GM23338 (cell line): ENCODE results near the gene TRABD. TPM values are rescaled to one million over a fixed set of nuclear protein-coding genes. Genes with fewer than 3 reads are reported as not detected.

Experiments used
- ATAC-seq: fragments of 200-7000 bp; cut with Tn5 transposase; 3 replicates; pipeline ENCODE4 v1.9.1; 2020
- DNase-seq: peaks from one replicate; pipeline ENCODE4 v3.0.0-alpha.2; 2015; ENCODE audit warnings: low spot score
- H2AFZ ChIP-seq: fragments of 200-600 bp; sonication (generic); 2 replicates; pipeline ENCODE4 v1.8.0; 2016; ENCODE audit warnings: antibody characterized with exemption, mild to moderate bottlenecking, moderate library complexity
- H3F3A ChIP-seq: fragments of 200-600 bp; sonication (generic); replicated peaks from 2 replicates; pipeline ENCODE4 v1.8.0; 2017; ENCODE audit warnings: antibody characterized with exemption, mixed run types, low read depth
- H3K27ac ChIP-seq: fragments of 200-600 bp; sonication (generic); 2 replicates; pipeline ENCODE4 v1.6.1; 2016; ENCODE audit warnings: low read depth
- H3K27me3 ChIP-seq: fragments of 200-600 bp; sonication (generic); 2 replicates; pipeline ENCODE4 v1.8.0; 2016; ENCODE audit warnings: mild to moderate bottlenecking, mixed run types, moderate library complexity; ENCODE audit not compliant: insufficient read depth
- H3K36me3 ChIP-seq: fragments of 200-600 bp; sonication (generic); 2 replicates; pipeline ENCODE4 v1.8.0; 2016; ENCODE audit warnings: mild to moderate bottlenecking; ENCODE audit not compliant: insufficient read depth
- H3K4me1 ChIP-seq: fragments of 200-600 bp; sonication (generic); 2 replicates; pipeline ENCODE4 v1.8.0; 2016; ENCODE audit warnings: mild to moderate bottlenecking, moderate library complexity; ENCODE audit not compliant: insufficient read depth
- H3K4me2 ChIP-seq: fragments of 200-600 bp; sonication (generic); 2 replicates; pipeline ENCODE4 v1.7.1; 2017; ENCODE audit warnings: mixed run types
- H3K4me3 ChIP-seq: fragments of 200-600 bp; sonication (generic); 2 replicates; pipeline ENCODE4 v1.6.1; 2016; ENCODE audit warnings: mixed run types
- H3K79me2 ChIP-seq: fragments of 200-600 bp; sonication (generic); replicated peaks from 2 replicates; pipeline ENCODE4 v1.8.0; 2017; ENCODE audit warnings: mild to moderate bottlenecking; ENCODE audit not compliant: insufficient read depth
- H3K9me2 ChIP-seq: fragments of 200-600 bp; sonication (generic); 2 replicates; pipeline ENCODE4 v1.8.0; 2017; ENCODE audit not compliant: insufficient read depth
- H4K20me1 ChIP-seq: fragments of 200-600 bp; sonication (generic); replicated peaks from 2 replicates; pipeline ENCODE4 v1.8.0; 2017; ENCODE audit warnings: mild to moderate bottlenecking; ENCODE audit not compliant: insufficient read depth
- H3K27ac Mint-ChIP-seq: 2 replicates; pipeline ENCODE4 v1.8.0; 2020; ENCODE audit warnings: inconsistent platforms, mild to moderate bottlenecking, moderate library complexity, mixed read lengths
- H3K27me3 Mint-ChIP-seq: 3 replicates; pipeline ENCODE4 v1.8.0; 2022; ENCODE audit warnings: low read depth, mild to moderate bottlenecking, moderate library complexity, mixed read lengths, inconsistent platforms; ENCODE audit not compliant: insufficient read depth, poor library complexity
- H3K36me3 Mint-ChIP-seq: 3 replicates; pipeline ENCODE4 v1.8.0; 2021; ENCODE audit warnings: low read depth, mild to moderate bottlenecking, inconsistent platforms, moderate library complexity, mixed read lengths
- H3K4me1 Mint-ChIP-seq: 3 replicates; pipeline ENCODE4 v1.8.0; 2020; ENCODE audit warnings: mild to moderate bottlenecking, inconsistent platforms, mixed read lengths
- H3K4me3 Mint-ChIP-seq: 3 replicates; pipeline ENCODE4 v1.8.0; 2021; ENCODE audit warnings: moderate library complexity, mild to moderate bottlenecking, inconsistent platforms, mixed read lengths
- H3K9me3 Mint-ChIP-seq: 3 replicates; pipeline ENCODE4 v1.8.0; 2020; ENCODE audit warnings: moderate library complexity, mild to moderate bottlenecking, inconsistent platforms, mixed read lengths
- CREB1 ChIP-seq: fragments of 250-450 bp; sonication (Bioruptor Pico); IDR thresholded peaks from 2 replicates; pipeline ENCODE4 v1.5.0; 2020; ENCODE audit warnings: low read depth, mild to moderate bottlenecking, moderate library complexity
- EZH2 ChIP-seq: fragments of 200-600 bp; sonication (generic); IDR thresholded peaks from one replicate; pipeline ENCODE4 v1.8.0; 2017; ENCODE audit warnings: antibody characterized with exemption, mild to moderate bottlenecking, low read depth; ENCODE audit not compliant: unreplicated experiment
- JUNB ChIP-seq: IDR thresholded peaks from one replicate; pipeline ENCODE4 v1.6.1; 2016; ENCODE audit warnings: antibody characterized with exemption; ENCODE audit not compliant: unreplicated experiment
- POLR2AphosphoS5 ChIP-seq: IDR thresholded peaks from 2 replicates; pipeline ENCODE4 v1.6.1; 2016; ENCODE audit warnings: antibody characterized with exemption, low read depth
- REST ChIP-seq: IDR thresholded peaks from one replicate; pipeline ENCODE4 v1.6.1; 2018; ENCODE audit warnings: antibody characterized with exemption; ENCODE audit not compliant: unreplicated experiment
- STAT1 ChIP-seq: IDR thresholded peaks from one replicate; pipeline ENCODE4 v1.6.1; 2016; ENCODE audit warnings: antibody characterized with exemption; ENCODE audit not compliant: unreplicated experiment
- ZNF114 ChIP-seq: fragments of 250-450 bp; sonication (Bioruptor Pico); IDR thresholded peaks from 2 replicates; pipeline ENCODE4 v1.5.0; 2020; ENCODE audit warnings: mild to moderate bottlenecking, moderate library complexity
- ZNF462 ChIP-seq: fragments of 250-450 bp; sonication (Bioruptor Pico); IDR thresholded peaks from 2 replicates; pipeline ENCODE4 v1.5.0; 2020; ENCODE audit warnings: mild to moderate bottlenecking, moderate library complexity
- polyA plus RNA-seq: library from polyadenylated mRNA; unstranded; fragments of >200 nt; fragmentation: Nextera tagmentation; extraction: Ambion mirVana; gene quantifications from 2 replicates; pipeline ENCODE4 v1.2.1, GENCODE V29; 2016
- total RNA-seq: library from RNA; depleted of rRNA; stranded (reverse); fragments of >200 nt; shearing (Covaris generic); gene quantifications from 2 replicates; pipeline ENCODE4 v1.2.3, GENCODE V29; 2014

Gene TRABD
- total and polyA plus RNA-seq, 2 experiments from 2014 or later, result 44.1 to 66.1 TPM

GRCh38 chr22:50203288-50203687 is 17.6 kb downstream of the TRABD start:
- H3K27ac Mint-ChIP-seq, result no peak overlapping the region
- TF ChIP-seq ZNF114 (CRISPR knock-in tag), result no peak
- no peak for TF ChIP-seq STAT1
- no peak for TF ChIP-seq EZH2
- no peak for TF ChIP-seq POLR2AphosphoS5
- no peak for TF ChIP-seq CREB1 (CRISPR knock-in tag)
- no peak for TF ChIP-seq JUNB
- TF ChIP-seq ZNF462 (CRISPR knock-in tag), result no peak
- no peak for TF ChIP-seq REST
- H3K9me3 Mint-ChIP-seq, result peaks cover 6% of the 10 kb centered on the region; the same call in 2 of the 3 replicates
- H3K4me1 ChIP-seq, result peaks cover 8% of the 10 kb centered on the region; the same call in 1 of the 2 replicates
- peaks cover 9% of the 10 kb centered on the region for H3K27me3 Mint-ChIP-seq
- no peak overlapping the region for H2AFZ ChIP-seq
- peaks cover 13% of the 10 kb centered on the region for H4K20me1 ChIP-seq
- no peaks in the 10 kb centered on the region; the same call in 1 of the 2 replicates for H3K36me3 ChIP-seq
- DNase-seq (no peak), ATAC-seq (no peak)
- no peak overlapping the region for H3K4me3 ChIP-seq
- H3F3A ChIP-seq, result peaks cover 14% of the 10 kb centered on the region
- no peak overlapping the region for H3K4me3 Mint-ChIP-seq
- H3K27me3 ChIP-seq, result peaks cover 9% of the 10 kb centered on the region; the same call in 1 of the 2 replicates
- H3K27ac ChIP-seq, result no peak overlapping the region
- H3K9me2 ChIP-seq, result no peaks in the 10 kb centered on the region
- peaks cover 21% of the 10 kb centered on the region for H3K79me2 ChIP-seq
- peaks cover 14% of the 10 kb centered on the region for H3K4me1 Mint-ChIP-seq
- H3K36me3 Mint-ChIP-seq, result peaks cover 28% of the 10 kb centered on the region
- H3K4me2 ChIP-seq, result no peak overlapping the region
